GM21529 (cell line): ENCODE results near the gene RERE.

ENCODE experiments used
- ATAC-seq: cut with Tn5 transposase; IDR thresholded peaks from one replicate; pipeline ENCODE4 v1.9.1; 2021; ENCODE audit not compliant: unreplicated experiment

Gene RERE

DNA sequence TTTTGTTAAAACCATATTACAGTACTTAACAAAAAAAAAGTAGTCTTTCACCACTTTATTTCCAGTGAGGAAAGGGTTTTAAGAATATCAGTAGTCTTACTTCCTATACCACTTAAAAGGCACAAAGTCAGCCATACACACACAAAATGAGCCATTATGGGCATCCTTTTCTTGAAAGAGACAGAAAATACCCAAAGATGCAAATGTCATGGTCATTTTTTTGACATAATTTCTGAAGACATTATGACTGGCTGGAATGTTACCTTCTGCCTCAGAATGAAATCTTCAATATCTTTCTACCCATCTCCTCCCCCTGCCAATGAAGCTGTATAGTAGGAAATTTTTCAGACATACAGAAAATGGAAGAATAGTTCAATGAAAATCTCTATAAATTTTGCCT is 261.9 kb downstream of the RERE start:
- no peak for ATAC-seq

GRCh38 chr1:8554956-8555534 is 262.4 kb downstream of the RERE start:
- no peak for ATAC-seq

GRCh38 chr1:8552820-8553397 is 264.5 kb downstream of the RERE start:
- ATAC-seq = no peak

GRCh38 chr1:8551613-8552489 is 265.6 kb downstream of the RERE start:
- no peak for ATAC-seq

DNA sequence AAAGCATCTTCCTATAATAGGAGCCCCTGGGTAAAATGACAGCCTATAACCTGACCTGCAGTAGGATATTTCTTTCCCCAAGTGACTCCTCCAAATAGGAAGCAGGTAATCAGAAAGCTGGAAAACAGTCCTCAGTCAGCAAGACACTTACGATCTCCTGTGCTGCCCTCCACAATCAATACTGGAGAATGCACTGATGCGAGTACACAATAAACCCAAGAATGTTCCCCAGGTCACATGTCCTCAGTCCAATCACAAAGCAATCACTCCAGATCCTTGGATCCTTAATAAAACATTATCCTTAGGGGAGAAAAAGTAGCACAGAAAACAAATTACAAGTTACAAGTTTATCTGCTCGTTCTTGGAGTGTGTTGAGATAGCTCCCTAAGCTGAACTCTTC is 266.4 kb downstream of the RERE start:
- no peak for ATAC-seq

DNA sequence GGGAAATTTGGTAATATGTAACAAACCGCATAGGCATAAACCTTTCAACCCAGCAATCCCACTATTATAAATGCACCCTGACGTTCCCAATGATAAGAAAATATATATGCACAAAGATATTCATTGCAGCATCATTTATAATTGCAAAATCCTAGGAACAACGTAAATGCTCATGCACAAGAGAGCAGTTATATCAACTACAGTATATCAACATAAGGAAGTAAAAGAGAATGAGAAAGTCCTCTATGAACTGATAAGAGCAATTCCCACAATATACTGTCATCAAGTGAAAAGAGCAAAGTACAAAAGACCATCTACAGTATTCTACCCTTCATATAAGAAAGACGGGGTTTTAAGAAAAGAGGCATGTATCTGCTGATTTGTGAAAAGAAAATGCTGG is 269.6 kb downstream of the RERE start:
- ATAC-seq = no peak

- no peak for ATAC-seq
Measured at GRCh38 chr1:8545078-8545477, 272.4 kb downstream of the RERE start.

- ATAC-seq = no peak
Measured at GRCh38 chr1:8544644-8545043, 272.8 kb downstream of the RERE start.

DNA sequence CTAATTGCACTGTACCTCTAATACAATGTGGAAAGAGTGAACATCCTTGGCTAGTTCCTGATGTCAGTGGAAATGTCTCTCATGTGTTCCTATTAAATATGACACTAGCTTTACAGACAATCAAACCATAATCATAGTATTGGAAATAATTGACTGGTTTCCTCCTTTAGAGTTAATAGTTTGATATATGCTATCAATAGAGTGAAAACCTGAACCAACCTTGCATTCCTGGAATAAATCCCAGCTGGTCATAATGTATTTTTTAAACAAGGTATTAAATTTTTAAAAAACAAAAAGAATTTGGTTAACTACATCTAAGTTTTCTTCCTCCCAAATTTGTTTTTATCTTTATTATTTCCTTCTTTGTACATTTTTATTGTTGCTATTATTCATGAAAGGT is 273.5 kb downstream of the RERE start:
- no peak for ATAC-seq

GRCh38 chr1:8541961-8542521 is 275.4 kb downstream of the RERE start:
- ATAC-seq = no peak

DNA sequence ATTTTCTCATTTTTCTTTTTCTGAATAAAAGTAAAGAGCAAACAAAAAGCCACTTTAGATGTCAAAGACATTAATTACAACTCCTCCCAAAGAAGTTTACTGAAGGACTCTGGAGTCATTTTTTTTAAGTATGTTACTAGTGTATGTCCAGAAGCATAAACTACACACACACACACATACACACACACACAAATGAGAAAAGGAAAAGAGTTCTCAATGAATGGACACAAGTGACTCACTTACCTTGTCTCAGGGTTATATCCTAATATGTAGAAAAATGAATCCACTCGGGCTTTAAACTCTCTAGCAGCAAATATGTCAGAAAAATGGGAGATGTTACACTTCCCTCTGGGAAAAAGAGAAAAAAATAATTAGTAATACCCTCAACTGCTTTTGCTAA is 276.5 kb downstream of the RERE start:
- ATAC-seq = no peak

GRCh38 chr1:8540261-8540941 is 277.0 kb downstream of the RERE start:
- ATAC-seq = no peak

DNA sequence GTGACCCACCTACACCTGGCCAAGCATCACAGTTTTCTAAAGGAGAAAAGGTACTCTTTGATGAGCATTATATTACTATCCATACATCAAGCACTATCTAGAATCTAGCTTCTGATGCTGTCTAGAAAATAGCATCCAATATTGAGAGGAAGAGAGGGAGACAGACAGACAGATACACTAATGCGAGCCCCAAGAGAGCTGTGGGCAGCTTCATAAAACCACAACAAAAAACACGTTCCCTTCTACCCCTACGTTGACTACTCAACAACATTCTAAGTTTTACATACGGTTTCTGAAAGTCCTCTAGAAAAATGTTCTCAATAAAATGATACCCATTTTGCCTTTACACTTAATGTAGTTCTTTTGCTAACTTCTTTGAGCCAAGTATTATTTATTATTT is 277.8 kb downstream of the RERE start:
- ATAC-seq = no peak

DNA sequence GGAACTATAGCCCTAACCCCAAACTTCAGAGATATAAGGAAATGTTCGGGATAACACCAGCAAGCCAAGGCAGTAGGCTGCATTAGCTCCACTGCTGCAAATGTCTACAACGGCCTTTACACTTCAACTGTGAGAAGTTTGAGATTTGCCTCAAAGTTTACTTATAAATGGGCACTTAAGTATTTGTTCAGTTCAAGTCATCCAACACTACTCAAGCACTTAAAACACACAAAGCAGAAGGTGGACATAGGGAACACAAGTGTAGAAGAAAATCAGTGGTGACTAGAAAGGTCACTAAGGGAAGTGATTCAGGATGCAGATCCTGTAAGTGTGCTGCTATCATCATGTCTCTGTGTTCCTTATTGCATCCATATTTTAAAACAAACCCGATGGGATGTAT is 278.9 kb downstream of the RERE start:
- no peak for ATAC-seq

- ATAC-seq = no peak
Measured at GRCh38 chr1:8537991-8538390, 279.4 kb downstream of the RERE start.

DNA sequence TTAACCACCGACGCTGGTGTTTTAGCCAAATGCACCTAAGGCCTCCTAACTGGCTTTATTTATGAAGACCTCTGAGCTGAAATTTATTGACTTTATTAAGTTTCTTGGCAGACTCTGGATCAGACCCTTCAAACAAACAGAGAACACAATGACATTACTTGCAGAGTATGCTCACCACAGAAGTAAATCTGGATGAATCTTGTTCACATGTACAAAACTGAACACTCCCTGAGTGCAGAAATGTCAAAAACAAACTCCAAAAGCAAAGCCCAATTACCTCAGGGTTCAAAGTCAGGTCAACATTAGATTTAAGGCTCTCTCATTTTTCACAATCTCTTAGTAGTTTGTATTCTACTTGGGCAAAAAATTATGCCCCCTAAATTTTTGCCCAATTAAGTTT is 280.9 kb downstream of the RERE start:
- no peak for ATAC-seq

- no peak for ATAC-seq
Measured at GRCh38 chr1:8533907-8534306, 283.5 kb downstream of the RERE start.

DNA sequence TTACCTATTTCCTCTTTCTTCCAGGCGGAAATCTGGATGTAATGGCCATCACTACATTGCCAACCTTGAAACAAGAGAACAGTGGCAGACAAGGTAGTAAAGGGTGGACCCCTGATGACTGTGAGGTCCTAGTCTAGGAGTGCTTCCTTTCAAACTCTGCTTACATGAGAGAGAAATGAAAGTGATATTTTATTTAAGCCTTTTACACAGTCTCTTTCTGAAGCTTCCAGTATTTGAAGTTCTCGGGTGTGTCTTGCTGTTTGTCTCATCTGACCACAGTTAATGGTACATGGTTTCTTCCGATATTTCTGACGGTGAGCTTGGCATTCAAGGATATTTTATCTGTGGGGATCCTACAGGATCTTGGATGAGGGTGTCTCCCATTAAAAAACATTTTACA is 284.3 kb downstream of the RERE start:
- peak; percentile 68 for ATAC-seq

GRCh38 chr1:8529901-8530300 is 287.5 kb downstream of the RERE start:
- ATAC-seq = no peak

DNA sequence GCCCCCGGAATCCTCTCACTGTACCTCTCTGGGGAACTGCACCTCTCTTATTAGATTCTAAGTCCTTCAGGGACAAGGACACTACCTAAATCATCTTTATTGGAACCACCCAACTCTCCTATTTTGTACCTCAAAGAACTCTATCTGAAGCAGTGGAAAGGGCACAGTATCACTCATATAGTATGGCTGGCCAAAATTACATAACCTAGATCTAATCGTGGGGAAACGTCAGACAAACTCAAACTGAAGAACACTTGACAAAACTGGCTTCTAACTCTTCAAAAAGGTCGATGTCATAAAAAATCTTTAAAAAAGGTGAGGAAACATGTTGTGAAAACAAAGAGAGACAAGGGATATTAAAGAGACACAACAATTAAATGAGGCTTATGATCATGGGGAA is 289.5 kb downstream of the RERE start:
- no peak for ATAC-seq

- ATAC-seq = peak; percentile 62
Measured at GRCh38 chr1:8525558-8526275, 291.7 kb downstream of the RERE start.
